ENCODE measurements around the gene SF3B4.
A peak's percentile ranks its signal among the peaks of the same experiment; 100 is the strongest.
"Not testable (repeated sequence)": the region's sequence is repeated elsewhere in the genome, so short reads cannot be mapped to it uniquely, and the experiment has no call there.

SF3B4 gene, protein sequence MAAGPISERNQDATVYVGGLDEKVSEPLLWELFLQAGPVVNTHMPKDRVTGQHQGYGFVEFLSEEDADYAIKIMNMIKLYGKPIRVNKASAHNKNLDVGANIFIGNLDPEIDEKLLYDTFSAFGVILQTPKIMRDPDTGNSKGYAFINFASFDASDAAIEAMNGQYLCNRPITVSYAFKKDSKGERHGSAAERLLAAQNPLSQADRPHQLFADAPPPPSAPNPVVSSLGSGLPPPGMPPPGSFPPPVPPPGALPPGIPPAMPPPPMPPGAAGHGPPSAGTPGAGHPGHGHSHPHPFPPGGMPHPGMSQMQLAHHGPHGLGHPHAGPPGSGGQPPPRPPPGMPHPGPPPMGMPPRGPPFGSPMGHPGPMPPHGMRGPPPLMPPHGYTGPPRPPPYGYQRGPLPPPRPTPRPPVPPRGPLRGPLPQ

DNA sequence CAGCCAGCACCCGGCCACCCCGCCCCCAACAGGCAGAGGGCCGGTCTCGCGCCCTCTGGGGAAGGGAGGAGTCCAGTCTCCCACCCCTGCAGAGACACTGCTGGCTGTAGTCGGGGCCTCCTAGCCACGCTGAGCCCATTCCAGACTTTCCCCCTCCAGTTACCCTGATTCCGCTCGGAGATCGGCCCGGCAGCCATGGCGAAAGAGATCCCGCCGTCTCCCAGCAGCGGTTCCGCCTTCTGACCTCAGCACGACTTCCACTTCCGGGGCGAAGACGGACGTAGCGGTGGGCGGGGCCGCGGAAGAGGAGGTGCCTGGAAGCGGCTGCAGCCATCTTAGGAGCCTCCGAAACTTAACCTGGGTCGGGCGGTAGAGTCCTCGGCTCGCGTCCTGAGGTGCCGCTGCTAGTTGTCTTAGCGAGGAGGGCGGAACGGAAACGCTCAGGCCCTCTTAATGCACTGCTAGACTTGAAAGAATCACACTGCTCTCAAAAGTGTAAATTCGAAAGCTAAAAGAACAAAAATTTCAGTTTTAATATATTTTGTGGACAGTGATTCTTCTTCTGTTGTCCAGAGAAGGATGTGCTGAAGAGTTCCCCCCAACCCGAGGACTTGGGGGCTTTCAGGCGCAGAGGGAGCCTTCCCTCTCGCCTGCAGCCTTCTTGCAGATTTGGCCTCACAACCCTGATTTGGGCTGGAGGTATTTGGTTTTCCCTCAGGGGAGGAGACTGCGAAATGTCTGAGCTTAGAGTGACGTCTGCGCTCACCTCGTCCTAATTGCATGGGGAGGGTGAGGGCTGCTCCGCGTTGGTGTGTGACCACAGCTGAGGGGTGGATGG is at the start of gene SF3B4:
Gene SF3B4 (minus strand): TSS at position 241 of the 838 bp plus-strand sequence. CDS start 44 bp downstream, at position 197.
- DNase-seq, result peak; percentile 97

DNA sequence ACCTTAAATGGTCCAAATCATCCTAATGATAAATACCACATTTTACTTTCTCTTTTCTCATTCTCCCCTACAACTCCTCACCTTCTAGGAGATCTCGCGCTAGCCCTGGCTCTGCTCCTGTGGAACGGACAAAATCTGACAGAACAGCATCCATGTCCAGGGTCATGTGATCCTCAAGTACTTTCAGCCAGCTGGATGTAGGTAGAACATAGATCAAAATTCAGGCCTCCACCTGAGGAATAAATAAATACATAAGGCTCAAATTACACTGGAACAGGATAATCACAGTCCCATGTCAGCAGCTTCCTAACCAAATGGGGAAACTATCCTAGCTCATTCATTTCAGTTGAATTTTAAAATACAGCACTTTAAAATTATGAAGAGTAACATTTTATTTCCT is 49.7 kb upstream of the SF3B4 start:
- no peak for DNase-seq

DNA sequence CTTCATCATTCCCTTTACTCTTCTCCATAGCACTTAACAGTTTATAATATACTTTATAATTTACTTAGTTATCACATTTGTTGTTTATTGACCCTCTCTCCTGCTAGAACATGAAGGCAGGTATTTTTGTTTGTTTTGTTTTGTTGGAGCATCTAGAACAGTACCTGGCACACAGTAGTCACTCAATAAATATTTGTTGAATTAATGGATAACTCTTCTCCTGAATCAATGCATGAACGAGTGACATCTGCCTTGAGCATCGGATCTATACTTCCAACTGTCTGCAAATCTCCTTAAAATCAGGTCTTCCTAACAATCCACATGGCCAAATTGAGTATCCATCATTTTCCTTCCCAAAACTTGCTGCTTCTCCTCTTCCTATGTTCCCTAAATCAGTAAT is 44.9 kb upstream of the SF3B4 start:
- no peak for DNase-seq

DNA sequence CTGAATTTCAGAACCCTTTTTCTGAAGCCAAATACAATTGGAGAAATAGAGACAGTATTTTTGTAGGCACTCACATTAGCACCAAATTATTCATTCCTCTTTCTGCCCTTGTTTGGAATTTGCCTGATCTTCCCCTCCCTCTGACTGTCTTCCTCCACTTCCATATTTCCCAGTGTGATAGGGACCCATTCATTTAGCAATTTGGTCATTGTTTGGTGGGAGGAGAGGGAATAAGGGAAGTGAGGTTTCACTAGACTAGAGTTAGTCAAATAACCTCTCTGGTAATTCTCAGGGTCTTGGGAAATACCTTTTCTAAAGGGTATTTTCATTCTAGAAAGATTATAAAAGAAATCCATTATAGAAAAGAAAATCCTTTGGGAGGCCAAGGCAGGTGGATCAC is 40.0 kb upstream of the SF3B4 start:
- DNase-seq, result no peak

DNA sequence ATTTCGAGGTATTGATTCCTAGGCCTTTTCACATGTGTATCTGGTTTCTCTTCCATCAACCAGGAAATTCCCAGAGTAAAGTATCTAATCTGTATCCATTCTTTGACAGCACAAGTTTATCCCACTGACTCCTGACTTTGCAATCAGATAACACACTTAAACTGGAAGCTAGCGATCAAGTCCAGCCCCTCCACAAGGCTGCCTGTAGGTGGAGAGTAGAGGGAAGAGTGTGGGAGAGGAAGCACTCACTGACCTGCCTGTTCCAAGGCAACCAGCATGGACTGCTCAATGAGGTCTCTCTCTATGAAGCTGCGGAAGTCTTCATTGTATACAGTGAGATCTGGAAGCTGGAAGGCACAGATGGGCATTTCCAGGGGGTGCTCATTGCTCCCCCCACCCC is 39.4 kb upstream of the SF3B4 start:
- DNase-seq, result no peak

DNA sequence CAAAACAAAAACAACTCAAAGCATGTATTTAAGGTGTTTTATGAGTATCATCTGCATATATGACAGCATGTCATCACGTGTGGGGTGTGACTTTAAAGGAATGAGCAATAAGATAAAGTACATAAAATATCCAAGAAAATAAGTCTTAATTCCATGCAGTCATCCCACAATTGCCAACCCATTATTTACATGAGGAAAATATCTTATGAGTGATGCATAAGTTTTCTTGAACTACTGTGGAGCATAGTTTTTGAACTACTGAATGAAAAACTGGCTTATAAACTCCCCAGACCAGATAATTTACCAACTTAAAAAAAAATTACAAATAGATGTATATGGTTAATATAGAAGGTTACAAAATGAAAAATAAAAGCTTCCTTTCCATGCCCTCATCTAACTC is 38.8 kb upstream of the SF3B4 start:
- DNase-seq, result no peak

DNA sequence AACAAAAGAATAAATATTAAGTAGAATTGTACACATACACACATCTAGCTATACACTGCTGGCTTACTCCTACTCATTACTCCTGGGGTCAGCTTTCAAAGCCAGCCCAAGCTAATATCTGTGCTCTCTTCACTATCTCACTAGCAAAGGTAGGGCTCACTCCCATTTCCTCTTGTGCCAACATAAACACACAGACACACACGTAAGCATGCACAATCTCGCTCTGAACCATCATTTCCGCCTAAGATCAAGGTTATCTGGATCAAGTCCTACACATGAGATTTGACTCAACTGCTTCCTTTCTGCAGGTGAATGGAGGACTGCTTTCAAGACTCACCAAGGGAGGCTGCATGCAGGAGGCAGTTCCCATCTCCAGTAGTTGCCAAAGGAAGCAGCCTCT is 37.8 kb upstream of the SF3B4 start:
- no peak for DNase-seq

DNA sequence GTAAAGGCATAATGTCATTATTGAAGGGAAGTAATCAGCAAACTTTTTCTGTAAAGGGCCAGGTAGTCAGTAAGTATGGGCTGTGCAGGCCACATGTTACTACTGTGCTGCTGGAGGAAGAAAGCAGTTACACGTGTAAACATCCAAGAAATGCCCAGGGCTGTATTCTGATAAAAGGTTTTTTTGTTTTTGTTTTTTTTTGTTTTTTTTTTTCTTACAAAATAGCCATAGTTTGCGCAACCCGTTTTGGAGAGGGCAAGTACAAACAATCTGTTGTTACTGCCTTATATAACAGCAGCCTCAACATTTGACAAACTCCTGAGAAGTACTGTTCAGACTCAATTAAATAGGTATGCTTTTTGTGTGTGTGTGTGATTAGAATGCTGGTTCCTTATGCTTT is 35.8 kb upstream of the SF3B4 start:
- DNase-seq, result no peak

DNA sequence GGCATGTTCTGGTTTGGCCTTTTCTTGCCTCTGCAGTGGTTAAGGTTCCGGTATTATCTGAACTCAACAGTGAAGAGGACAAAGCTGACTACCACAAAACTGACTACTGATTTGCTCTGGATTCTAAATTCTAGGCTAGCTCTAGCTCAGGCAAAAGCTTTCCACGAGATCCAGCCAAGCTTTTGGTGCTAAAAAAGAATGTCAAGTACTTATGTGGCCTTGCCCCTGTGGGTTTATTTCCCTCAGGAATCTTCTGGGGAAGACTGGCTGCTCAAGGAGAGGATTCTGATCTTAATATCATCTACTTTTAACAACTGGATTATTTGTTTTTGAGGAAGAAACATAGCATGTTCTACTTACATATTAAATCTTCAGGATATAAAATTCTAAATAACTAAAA is 35.1 kb upstream of the SF3B4 start:
- DNase-seq, result no peak

DNA sequence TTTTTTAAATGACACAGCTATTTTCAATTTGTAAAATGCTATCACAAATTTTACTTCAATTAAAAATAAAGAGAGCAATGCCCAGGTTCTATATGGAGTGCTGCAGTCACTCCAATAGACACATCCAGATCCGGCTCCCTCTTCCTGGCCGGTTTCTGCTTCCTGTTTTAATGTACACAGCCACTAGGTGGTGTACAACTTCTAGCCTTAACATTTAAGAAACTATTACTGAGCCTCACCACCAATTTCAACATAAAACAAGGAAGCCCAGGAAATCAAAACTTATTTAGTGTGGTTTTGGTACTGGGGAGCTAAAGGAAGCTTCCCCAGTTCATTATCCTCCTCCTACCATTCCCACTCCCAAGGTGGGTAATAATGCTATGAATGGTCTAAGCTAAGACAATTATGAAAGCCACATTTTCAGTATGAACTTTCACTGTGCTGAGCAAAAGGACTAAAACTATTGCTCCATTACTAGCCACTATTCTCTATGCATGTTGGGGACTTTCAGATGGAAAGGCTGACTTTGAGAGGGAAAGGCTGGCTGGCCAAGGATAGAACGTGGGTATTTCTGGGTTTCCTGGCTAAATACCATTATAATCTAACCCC is 34.5 kb upstream of the SF3B4 start:
- peak; percentile 43 for DNase-seq

DNA sequence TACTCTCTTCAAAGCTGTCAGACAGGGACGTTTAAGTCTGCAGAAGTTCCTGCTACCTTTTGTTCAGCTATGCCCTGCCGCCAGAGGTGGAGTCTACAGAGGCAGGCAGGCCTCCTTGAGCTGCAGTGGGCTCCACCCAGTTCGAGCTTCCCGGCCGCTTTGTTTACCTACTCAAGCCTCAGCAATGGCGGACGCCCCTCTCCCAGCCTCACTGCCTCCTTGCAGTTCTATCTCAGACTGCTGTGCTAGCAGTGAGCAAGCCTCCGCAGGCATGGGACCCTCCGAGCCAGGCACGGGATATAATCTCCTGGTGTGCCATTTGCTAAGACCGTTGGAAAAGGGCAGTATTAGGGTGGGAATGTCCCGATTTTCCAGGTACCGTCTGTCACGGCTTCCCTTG is 29.9 kb upstream of the SF3B4 start:
- not testable (repeated sequence) for DNase-seq

DNA sequence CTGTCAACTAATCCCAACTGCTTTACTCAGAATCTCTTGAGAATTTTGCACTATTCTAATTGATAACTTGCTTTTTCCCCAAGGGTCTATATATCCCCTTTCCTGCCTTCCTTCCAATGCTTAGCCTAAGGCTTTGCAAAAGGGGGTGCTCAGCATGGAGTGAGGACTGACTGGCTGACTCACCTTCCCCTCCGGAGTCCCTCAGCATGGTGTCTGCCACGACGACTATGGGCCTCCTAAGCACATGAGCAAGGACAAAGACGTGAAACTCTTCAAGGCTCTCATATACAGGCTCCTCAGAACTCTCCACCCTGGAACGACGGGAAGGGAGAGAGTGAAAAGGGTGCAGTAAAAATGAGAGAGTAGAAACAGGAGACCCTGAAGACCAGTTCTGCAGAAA is 22.3 kb upstream of the SF3B4 start:
- DNase-seq, result no peak

DNA sequence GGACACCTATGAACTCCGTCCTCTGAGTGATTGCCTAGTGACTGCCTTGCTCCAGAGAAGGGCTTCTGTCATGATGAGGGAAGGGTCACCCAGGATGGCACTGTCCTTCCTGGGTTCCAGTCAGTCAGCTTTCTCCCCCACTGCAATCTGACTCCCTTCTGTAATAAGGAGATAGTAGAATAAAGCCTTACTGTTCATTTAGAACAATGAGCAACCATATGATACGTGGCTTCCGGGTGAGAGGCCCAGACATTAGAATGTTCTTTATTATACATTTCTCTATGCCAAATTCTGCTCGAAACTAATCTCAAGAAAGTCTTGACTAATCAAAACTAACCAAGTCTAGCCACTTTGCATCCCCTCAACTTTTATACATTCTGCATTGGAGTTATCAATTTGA is 17.6 kb upstream of the SF3B4 start:
- no peak for DNase-seq

DNA sequence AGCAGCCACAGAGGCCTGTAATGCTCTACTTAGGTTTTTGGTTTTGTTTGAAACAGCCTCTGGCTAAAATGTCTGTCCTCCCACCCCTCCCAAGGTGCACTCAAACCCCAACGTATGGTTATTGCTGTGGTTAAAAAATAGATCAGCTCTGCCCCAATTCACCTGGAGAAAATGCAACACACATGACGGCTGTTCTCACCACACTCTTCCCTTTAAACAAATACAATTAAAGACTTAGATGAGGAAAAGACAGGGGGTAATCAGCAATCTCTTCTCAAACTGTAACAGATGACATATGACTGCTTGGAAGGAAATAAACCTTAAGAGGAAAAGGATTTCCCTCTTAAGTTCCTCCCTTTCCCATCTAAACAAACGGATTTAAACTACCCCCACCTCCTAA is 15.3 kb upstream of the SF3B4 start:
- DNase-seq, result no peak

DNA sequence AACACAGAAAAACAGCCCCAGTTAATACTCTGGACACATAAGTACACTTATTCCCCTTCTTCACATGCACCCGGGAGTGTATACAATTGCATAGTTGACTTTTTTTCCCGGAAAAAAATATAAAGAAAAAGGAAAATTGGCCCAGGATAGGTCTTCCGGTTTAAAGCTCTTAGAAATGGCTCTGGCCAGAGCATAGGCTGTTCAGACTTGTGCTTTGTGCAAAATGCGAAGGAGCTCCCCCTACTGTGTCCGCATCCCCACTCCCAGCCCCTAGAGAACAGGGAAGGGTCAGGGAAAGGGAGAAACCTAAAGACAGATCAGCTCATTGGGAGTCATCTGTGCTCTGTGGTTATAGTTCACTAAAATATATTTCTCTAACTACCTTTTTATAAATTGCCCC is 14.6 kb upstream of the SF3B4 start:
- peak; percentile 86 for DNase-seq

DNA sequence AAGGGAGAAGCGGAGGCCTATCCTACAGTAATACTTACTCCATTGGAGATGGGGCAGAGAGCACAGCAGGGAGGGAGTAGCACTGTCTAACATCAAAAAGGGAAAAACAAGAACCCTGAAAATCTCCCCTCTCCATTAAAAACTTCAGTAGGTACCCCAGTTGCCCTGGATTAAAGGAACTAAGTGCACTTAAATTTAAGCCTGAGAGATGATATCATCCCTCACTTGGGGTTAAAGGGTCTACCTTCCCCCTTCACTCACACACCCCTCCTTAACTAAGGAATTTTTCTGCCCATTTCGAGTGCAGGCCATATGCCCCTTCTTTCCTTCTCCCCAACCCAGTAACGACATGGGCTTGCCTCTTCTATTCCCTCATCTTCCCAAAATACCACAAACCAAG is 12.8 kb upstream of the SF3B4 start:
- no peak for DNase-seq

DNA sequence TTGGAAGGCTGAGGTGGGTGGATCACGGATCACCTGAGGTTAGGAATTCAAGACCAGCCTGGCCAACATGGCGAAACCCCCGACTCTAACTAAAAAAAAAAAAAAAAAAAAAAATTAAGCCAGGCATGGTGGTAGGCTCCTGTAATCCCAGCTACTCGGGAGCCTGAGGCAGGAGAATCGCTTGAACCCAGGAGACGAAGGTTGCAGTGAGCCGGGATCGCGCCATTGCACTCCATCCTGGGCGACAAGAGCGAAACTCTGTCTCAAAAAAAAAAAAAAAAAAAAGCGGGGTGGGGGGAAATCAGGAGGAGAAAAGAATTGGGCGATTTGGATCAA is 11.0 kb upstream of the SF3B4 start:
- not testable (repeated sequence) for DNase-seq

DNA sequence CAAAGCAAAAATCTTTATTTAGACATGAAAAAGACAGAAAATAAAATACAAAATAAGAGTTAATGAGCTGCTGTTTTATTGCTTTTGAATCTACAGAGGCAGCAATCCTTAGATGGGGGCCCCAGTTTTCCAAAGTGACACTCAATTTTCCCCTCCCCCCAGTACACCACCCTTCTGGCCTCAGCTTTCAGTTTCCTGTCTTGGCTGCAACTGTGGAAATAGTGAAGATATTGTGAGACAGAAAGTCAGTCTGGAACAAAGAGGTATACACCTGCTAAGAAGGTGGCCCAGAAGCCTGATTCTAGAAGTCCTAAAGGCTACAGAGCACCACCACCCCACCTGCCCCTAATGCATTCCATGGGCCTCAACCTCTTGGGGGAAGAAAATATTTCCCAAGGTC is 10.2 kb upstream of the SF3B4 start:
- no peak for DNase-seq

DNA sequence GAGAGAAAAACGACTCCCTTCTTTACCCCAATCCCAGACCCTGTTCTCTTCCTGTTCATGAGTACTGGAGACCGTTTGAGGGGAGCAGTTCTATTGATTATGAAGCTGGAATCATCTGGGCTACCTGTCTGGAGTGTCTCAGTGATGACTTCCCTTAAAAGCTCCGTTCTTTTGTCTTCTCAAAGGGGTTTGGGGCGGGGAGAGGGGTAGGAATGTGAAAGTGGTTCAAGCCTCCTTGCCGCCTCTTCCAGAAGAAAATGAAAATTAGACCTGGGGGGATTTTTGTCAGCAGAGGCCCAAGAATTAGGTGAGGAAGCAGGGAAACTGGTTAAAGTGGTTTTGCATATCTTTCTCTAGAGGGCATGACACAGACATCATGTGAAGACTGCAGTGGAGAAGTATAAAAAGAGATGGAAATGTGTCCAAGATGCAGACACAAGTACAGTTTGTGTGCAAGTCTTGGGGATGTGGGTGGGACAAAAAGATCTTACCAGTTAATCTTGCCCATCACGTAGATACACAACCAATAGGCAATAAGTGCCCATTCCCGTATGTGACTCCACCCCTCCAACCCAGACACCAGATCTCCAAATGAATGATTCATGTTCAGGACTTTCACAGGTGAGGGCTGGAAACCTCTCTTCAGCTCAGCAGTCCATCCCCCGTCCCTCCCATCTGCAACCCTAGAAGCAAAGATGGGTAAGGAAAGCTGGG is 9.5 kb upstream of the SF3B4 start:
- DNase-seq, result peak; percentile 70

DNA sequence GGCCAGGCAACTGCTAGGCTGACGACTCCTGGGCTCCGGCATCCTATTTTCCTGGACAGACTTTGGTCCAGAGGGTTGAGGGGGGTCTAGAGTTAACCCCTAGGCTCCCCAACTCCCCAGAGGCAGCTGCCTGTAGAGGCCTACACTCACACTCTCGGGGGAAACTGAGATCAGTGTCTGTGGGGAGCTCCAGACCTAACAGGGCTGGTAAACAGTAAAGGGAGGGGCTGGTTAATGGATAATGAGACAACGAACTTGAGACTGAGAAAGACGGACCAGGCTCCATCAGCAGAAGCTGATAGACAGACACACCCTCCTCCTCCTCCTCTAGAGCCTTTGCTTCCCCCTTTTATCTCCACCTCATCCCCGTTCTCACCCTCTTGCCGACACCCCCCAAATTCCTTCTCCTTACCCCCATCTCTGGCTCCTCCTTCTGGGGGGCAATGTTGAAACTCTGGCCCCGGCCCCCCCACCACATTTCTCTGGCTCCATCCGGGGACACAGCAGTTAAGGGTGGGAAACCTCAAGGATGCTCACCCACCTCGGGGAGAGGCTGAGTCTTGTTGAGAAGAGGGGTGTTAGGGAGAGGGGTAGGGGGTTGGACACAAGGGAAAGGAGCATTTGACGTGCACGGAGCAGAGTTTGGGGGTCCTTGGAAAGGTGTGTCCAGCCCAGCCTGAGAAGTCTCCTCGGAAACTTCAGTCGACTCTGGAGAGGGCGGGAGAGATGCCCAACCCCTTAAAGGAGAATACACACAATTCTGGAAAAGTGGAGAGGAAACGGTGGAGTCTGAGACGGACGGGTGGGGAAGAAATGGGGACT is 8.8 kb upstream of the SF3B4 start, which contains the start of gene MTMR11:
Gene MTMR11 (minus strand): TSS at position 710 of the 822 bp plus-strand sequence. CDS start 232 bp downstream, at position 478.
- DNase-seq, result no peak

DNA sequence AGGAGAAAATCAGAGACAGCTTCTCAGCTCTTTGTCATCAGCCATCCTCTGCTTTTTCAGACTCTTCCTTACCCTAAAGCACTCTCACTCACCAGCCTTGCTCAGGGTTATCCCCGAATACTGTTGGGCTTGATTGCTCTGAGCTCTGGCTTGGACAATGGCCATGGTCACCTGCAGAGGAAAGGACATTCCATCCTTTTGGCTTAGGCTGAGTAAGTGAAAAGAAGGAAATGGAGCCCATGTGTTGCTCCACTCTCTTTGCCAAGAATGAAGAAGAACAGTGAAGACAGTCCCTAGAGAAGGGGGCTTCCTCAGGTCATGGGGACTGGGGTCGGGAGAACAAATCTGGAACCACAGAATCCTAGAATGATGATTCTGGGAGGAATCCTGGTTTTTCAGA is 6.8 kb upstream of the SF3B4 start:
- DNase-seq, result no peak

DNA sequence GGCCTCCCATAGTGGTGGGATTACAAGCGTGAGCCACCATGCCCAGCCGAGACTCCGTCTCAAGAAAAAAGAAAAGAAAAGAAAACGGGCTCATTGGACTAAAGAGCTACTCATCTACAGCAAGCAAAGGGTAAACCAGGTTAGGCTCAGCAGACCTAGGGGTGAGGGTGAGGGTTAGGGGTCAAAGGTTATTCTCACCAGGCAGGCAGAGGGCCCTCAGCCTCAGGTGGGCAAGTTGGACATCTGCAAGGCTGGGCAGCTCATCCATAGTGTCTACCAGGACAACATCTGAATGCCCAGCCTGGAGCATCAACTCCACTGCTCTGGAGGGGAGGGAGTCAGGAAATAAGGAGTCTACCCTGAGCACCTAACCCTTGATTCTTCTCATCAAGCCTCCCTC is 5.6 kb upstream of the SF3B4 start:
- no peak for DNase-seq

All from NCI-H2227 treated with DMSO at 0.1 percent for 48 hours (cell line).